Glutamatergic neuron (in vitro differentiated cells): ENCODE results near the gene CPXM1. TPM values are rescaled to one million over a fixed set of nuclear protein-coding genes. Genes with fewer than 3 reads are reported as not detected.

ENCODE experiments used
- DNase-seq: peaks from one replicate; pipeline ENCODE4 v3.0.0; 2022
- H3K27ac Mint-ChIP-seq: one replicate; pipeline ENCODE4 v1.8.0; 2020; ENCODE audit warnings: mild to moderate bottlenecking, mixed read lengths, inconsistent platforms; ENCODE audit not compliant: unreplicated experiment
- H3K27me3 Mint-ChIP-seq: one replicate; pipeline ENCODE4 v1.8.0; 2020; ENCODE audit warnings: mild to moderate bottlenecking, moderate library complexity, mixed read lengths, inconsistent platforms; ENCODE audit not compliant: unreplicated experiment
- H3K36me3 Mint-ChIP-seq: one replicate; pipeline ENCODE4 v1.8.0; 2020; ENCODE audit warnings: mild to moderate bottlenecking, mixed read lengths, inconsistent platforms; ENCODE audit not compliant: unreplicated experiment
- H3K4me1 Mint-ChIP-seq: one replicate; pipeline ENCODE4 v1.8.0; 2020; ENCODE audit warnings: mild to moderate bottlenecking, low read depth, mixed read lengths, inconsistent platforms; ENCODE audit not compliant: unreplicated experiment
- H3K4me3 Mint-ChIP-seq: one replicate; pipeline ENCODE4 v1.8.0; 2020; ENCODE audit warnings: mild to moderate bottlenecking, mixed read lengths, inconsistent platforms; ENCODE audit not compliant: unreplicated experiment
- H3K9me3 Mint-ChIP-seq: one replicate; pipeline ENCODE4 v1.8.0; 2020; ENCODE audit warnings: mild to moderate bottlenecking, moderate library complexity, mixed read lengths, inconsistent platforms; ENCODE audit not compliant: unreplicated experiment
- total RNA-seq: library from RNA; stranded (reverse); fragmentation: NEBNext Ultra II Directional; extraction: Animal tissue kit (Norgen Biotek cat#: 25700); gene quantifications from one replicate; pipeline ENCODE4 v1.2.1, GENCODE V29; 2021; ENCODE audit not compliant: unreplicated experiment
- TF ChIP-seq, protein P1 (sequence below): fragments of 200-600 bp; sonication (generic); IDR thresholded peaks from one replicate; pipeline ENCODE4 v1.5.0; 2021; ENCODE audit not compliant: partially characterized antibody, unreplicated experiment

CPXM1 gene
- total RNA-seq, 1 donor from 2014 or later: 28.1 TPM

DNA sequence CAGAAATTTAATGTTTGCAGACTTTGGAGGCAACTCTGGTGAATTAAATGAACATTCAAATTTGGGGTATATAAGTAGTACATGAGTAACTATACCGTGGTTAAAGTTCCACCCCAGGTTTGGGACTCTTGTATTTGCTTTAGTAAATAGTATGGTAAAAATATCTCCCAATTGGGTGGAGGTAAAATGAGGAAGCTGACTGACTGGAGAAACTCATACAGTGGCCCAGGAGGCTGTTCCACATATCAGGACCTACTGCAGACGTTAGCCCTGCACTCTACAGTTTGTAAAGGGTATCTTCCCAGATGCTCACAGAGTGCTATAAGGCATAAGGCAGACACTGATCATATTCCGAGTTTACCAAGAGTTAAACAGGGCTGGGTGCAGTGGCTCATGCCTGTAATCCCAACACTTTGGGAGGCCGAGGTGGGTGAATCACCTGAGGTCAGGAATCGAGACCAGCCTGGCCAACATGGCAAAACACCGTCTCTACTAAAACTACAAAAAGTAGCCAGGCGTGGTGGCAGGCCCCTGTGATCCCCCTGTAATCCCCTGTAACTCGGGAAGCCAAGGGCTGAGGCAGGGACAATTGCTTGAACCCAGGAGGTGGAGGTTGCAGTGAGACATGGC, 53.7 kb downstream of the CPXM1 start:
- Mint-ChIP-seq H3K27me3 (peaks cover 27% of the 10 kb centered on the region), H3K36me3 (no peaks in the 10 kb centered on the region), H3K27ac (no peak overlapping the region), H3K9me3 (peaks cover 8% of the 10 kb centered on the region), H3K4me1 (no peaks in the 10 kb centered on the region), H3K4me3 (no peak overlapping the region)
- TF ChIP-seq, protein P1, sequence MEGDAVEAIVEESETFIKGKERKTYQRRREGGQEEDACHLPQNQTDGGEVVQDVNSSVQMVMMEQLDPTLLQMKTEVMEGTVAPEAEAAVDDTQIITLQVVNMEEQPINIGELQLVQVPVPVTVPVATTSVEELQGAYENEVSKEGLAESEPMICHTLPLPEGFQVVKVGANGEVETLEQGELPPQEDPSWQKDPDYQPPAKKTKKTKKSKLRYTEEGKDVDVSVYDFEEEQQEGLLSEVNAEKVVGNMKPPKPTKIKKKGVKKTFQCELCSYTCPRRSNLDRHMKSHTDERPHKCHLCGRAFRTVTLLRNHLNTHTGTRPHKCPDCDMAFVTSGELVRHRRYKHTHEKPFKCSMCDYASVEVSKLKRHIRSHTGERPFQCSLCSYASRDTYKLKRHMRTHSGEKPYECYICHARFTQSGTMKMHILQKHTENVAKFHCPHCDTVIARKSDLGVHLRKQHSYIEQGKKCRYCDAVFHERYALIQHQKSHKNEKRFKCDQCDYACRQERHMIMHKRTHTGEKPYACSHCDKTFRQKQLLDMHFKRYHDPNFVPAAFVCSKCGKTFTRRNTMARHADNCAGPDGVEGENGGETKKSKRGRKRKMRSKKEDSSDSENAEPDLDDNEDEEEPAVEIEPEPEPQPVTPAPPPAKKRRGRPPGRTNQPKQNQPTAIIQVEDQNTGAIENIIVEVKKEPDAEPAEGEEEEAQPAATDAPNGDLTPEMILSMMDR: no peak
- DNase-seq: no peak

DNA sequence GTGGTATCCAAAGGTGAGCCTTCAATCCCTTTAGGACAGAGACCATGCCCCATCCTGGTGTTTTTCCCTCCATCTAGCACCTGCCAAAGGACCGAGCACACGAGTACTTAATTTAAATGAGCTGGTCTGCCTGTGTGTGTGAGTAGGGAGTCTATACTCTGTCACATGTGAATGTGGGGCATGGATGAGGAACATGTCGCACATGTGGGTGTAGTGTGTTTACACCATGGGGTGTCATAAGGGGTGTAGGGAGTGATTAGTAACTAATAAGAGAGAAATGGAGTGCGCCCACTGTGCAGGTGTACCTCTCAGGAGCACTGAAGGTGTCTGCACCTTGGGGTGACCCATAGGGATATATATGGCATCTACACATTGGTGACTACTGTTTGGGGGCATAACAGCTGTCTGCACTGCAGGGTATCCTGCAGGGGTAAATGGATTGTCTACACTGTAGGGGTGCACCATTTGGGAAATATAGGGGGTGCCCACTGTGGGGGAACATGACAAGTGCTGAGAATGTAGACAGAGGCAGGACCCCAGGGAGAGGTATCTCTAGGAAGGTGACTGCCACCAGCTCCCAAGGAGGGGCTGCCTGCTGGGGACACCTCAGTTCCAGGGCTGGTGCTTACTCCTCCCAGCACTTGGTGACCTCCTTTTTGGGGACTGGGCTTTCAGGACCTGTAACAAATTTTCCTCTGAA, 54.3 kb downstream of the CPXM1 start:
- H3K27ac Mint-ChIP-seq: no peak overlapping the region
- H3K9me3 Mint-ChIP-seq: peaks cover 8% of the 10 kb centered on the region
- peaks cover 27% of the 10 kb centered on the region for H3K27me3 Mint-ChIP-seq
- DNase-seq: no peak
- H3K36me3 Mint-ChIP-seq: no peaks in the 10 kb centered on the region
- H3K4me1 Mint-ChIP-seq: no peaks in the 10 kb centered on the region
- TF ChIP-seq, protein P1: no peak
- H3K4me3 Mint-ChIP-seq: no peak overlapping the region

DNA sequence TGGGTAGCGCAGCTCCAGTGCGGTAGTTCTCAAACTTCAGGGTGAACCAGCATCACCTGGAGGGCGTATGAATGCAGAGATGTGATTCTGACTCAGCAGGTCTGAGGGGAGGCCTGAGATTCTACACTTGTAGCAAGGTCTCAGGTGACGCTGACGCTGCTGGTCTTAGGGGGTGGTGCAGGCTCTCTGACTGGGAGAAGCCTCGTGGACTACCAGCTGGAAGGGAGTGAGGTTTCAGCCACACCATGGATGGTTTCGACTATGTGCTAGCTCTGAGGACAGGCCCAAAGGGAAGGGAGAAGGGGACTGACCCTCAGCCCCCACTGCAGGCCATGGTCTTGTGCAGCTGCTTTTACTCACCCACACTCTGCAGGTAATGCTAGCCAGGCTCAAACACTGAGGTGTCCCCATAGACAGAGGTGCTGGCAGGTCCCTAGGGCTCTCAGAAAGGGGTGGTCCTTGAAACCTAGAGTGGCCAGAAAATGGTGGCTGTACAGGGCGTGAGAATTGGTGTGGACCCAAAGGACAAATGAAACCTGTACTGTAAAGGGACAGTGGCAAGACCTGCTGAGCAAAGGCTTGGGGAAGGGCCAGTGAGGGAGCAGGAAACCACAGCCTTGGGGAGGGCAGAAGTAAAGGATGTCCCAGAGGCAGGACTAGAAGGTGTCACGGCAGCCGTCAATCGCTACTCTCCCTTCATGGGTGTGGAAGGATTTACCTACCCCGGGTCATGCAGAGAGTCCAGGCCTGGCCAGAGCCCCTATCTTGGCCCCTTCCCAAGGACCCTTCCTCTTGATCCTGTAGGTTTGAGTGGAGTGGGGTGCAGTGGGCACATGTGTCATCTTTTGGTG, 55.1 kb downstream of the CPXM1 start:
- Mint-ChIP-seq H3K9me3 (peaks cover 8% of the 10 kb centered on the region), H3K27ac (no peak overlapping the region), H3K4me1 (no peaks in the 10 kb centered on the region), H3K36me3 (no peaks in the 10 kb centered on the region), H3K4me3 (no peak overlapping the region), H3K27me3 (peaks cover 22% of the 10 kb centered on the region)
- TF ChIP-seq, protein P1: no peak
- DNase-seq: no peak

Other genes with a start within 250 kb of the CPXM1 start
- gene NOP56, start 148.0 kb downstream of the CPXM1 start, total RNA-seq: 185 TPM
- 103 TPM for gene IDH3B, start 136.4 kb downstream of the CPXM1 start, total RNA-seq
- gene EBF4, start 107.8 kb downstream of the CPXM1 start, total RNA-seq: 11.0 TPM
- not detected for gene C20orf141, start 14.4 kb upstream of the CPXM1 start, total RNA-seq
- not detected for gene TMEM239, start 15.7 kb upstream of the CPXM1 start, total RNA-seq
- gene PCED1A, start 40.0 kb upstream of the CPXM1 start, total RNA-seq: 41.6 TPM
- 46.3 TPM for gene VPS16, start 40.1 kb upstream of the CPXM1 start, total RNA-seq
- 59.5 TPM for gene PTPRA, start 72.9 kb upstream of the CPXM1 start, total RNA-seq
- 1.2 TPM for gene GNRH2, start 243.0 kb upstream of the CPXM1 start, total RNA-seq
- 30.0 TPM for gene MRPS26, start 245.4 kb upstream of the CPXM1 start, total RNA-seq